NB4 (cell line): ENCODE data around the gene HOXA4.

Experiments
- CTCF ChIP-seq: IDR thresholded peaks from one replicate; pipeline ENCODE4 v1.5.1; 2012; ENCODE audit warnings: low read depth, low read length
- MYC ChIP-seq: IDR thresholded peaks from 2 replicates; pipeline ENCODE4 v1.6.1; 2011; ENCODE audit warnings: low read depth, low read length

GRCh38 chr7:27123477-27124053 is 7.0 kb downstream of the HOXA4 start:
- TF ChIP-seq CTCF = no peak
- no peak for TF ChIP-seq MYC
